Suprapubic skin (tissue), 4 donors: ENCODE results near the gene STAC3. TPM values are rescaled to one million over a fixed set of nuclear protein-coding genes. Genes with fewer than 3 reads are reported as not detected.

Experiments used
- DNase-seq, 2 donors: peaks; one replicate each; pipeline ENCODE4 v3.0.0-alpha.2; 2019; ENCODE audit warnings: low spot score in 2 of 2
- H3K27ac ChIP-seq: fragments of 200-600 bp; sonication (generic); one replicate; pipeline ENCODE4 v1.5.1; 2019
- H3K27me3 ChIP-seq: fragments of 200-600 bp; sonication (generic); one replicate; pipeline ENCODE4 v1.5.1; 2019
- H3K36me3 ChIP-seq: fragments of 200-600 bp; sonication (generic); one replicate; pipeline ENCODE4 v1.5.1; 2019
- H3K4me1 ChIP-seq: fragments of 200-600 bp; sonication (generic); one replicate; pipeline ENCODE4 v1.5.1; 2019
- H3K4me3 ChIP-seq: fragments of 200-600 bp; sonication (generic); one replicate; pipeline ENCODE4 v1.5.1; 2019; ENCODE audit warnings: mild to moderate bottlenecking
- H3K9me3 ChIP-seq: fragments of 200-600 bp; sonication (generic); one replicate; pipeline ENCODE4 v1.5.1; 2019
- CTCF ChIP-seq, 2 donors: fragments of 200-600 bp in 1 of 2; fragments of 450-650 bp in 1 of 2; sonication (generic) in 1 of 2; IDR thresholded peaks; one replicate each; pipeline ENCODE4 v1.5.1; 2016 to 2019; ENCODE audit warnings: antibody characterized with exemption in 2 of 2, mild to moderate bottlenecking in 1 of 2, moderate library complexity in 1 of 2
- EP300 ChIP-seq: sonication (generic); formaldehyde crosslinking; IDR thresholded peaks from one replicate; pipeline ENCODE4 v1.6.1; 2017; ENCODE audit warnings: antibody characterized with exemption
- POLR2A ChIP-seq, 2 donors: fragments of 450-650 bp; IDR thresholded peaks; one replicate each; pipeline ENCODE4 v1.6.1; 2017; ENCODE audit warnings: antibody characterized with exemption in 2 of 2, mild to moderate bottlenecking in 2 of 2, moderate library complexity in 2 of 2
- POLR2AphosphoS5 ChIP-seq, 3 donors: sonication (generic); formaldehyde crosslinking; IDR thresholded peaks; one replicate each; pipeline ENCODE4 v1.6.1; 2017; ENCODE audit warnings: antibody characterized with exemption in 3 of 3
- WGBS: methylation state at CpG from one replicate; pipeline ENCODE4 v1.1.5; 2018; 5-methylcytosine and 5-hydroxymethylcytosine counted together
- total RNA-seq, 4 donors: library from RNA; depleted of rRNA; stranded (reverse); fragments of >200 nt; gene quantifications; one replicate each; pipeline ENCODE4 v1.1.0, GENCODE V29; 2016

STAC3 gene
- total RNA-seq, 4 donors from 2014 or later: 1.7 to 3.0 (median 2.1) TPM

GRCh38 chr12:57254506-57255280 is 3.7 kb upstream of the STAC3 start:
- TF ChIP-seq CTCF (IDR thresholded peaks at IDR 0.05) (no peak), POLR2AphosphoS5 (IDR thresholded peaks at IDR 0.05) (no peak), EP300 (no peak), POLR2A (IDR thresholded peaks at IDR 0.05) (no peak)
- Histone ChIP-seq H3K36me3 (peaks cover 56% of the 10 kb centered on the region), H3K9me3 (no peaks in the 10 kb centered on the region), H3K27me3 (no peaks in the 10 kb centered on the region), H3K4me3 (no peak overlapping the region), H3K4me1 (no peaks in the 10 kb centered on the region), H3K27ac (no peak overlapping the region)
- WGBS: 92% methylated on average over 14 of the region's 14 CpGs
- no peak for DNase-seq

GRCh38 chr12:57250541-57250940 is 446 bp downstream of the STAC3 start:
- Histone ChIP-seq H3K9me3 (no peaks in the 10 kb centered on the region), H3K27me3 (no peaks in the 10 kb centered on the region), H3K27ac (no peak overlapping the region), H3K4me1 (no peaks in the 10 kb centered on the region), H3K4me3 (no peak overlapping the region), H3K36me3 (peaks cover 18% of the 10 kb centered on the region)
- 85% methylated on average over 3 of the region's 3 CpGs for WGBS
- DNase-seq: no peak
- no peak for TF ChIP-seq EP300
- no peak for TF ChIP-seq CTCF (IDR thresholded peaks at IDR 0.05)
- no peak for TF ChIP-seq POLR2AphosphoS5 (IDR thresholded peaks at IDR 0.05)
- TF ChIP-seq POLR2A (IDR thresholded peaks at IDR 0.05): no peak

GRCh38 chr12:57248934-57249742 is 1.8 kb downstream of the STAC3 start:
- H3K36me3 ChIP-seq: peaks cover 4% of the 10 kb centered on the region
- peaks cover 4% of the 10 kb centered on the region for H3K27me3 ChIP-seq
- no peaks in the 10 kb centered on the region for H3K4me1 ChIP-seq
- H3K27ac ChIP-seq: no peak overlapping the region
- no peak for DNase-seq
- H3K9me3 ChIP-seq: no peaks in the 10 kb centered on the region
- WGBS: 74% methylated on average over 7 of the region's 7 CpGs
- no peak for TF ChIP-seq POLR2AphosphoS5 (IDR thresholded peaks at IDR 0.05)
- no peak for TF ChIP-seq CTCF (IDR thresholded peaks at IDR 0.05)
- no peak for TF ChIP-seq EP300
- no peak for TF ChIP-seq POLR2A (IDR thresholded peaks at IDR 0.05)
- H3K4me3 ChIP-seq: no peak overlapping the region

- H3K36me3 ChIP-seq: no peaks in the 10 kb centered on the region
- no peaks in the 10 kb centered on the region for H3K9me3 ChIP-seq
- no peak for DNase-seq
- no peak overlapping the region for H3K4me3 ChIP-seq
- H3K4me1 ChIP-seq: peaks cover 20% of the 10 kb centered on the region
- H3K27me3 ChIP-seq: peaks cover 21% of the 10 kb centered on the region
- TF ChIP-seq POLR2AphosphoS5 (IDR thresholded peaks at IDR 0.05): no peak
- no peak for TF ChIP-seq POLR2A (IDR thresholded peaks at IDR 0.05)
- TF ChIP-seq EP300: no peak
- TF ChIP-seq CTCF (IDR thresholded peaks at IDR 0.05): no peak
- WGBS: 82% methylated on average over 1 of the region's 1 CpG
- H3K27ac ChIP-seq: no peak overlapping the region
Observed at GRCh38 chr12:57247041-57247440, 3.9 kb downstream of the STAC3 start.

GRCh38 chr12:57244312-57244696 is 6.7 kb downstream of the STAC3 start:
- 48% methylated on average over 6 of the region's 6 CpGs for WGBS
- Histone ChIP-seq H3K27ac (no peak overlapping the region), H3K36me3 (no peaks in the 10 kb centered on the region), H3K9me3 (no peaks in the 10 kb centered on the region), H3K27me3 (peaks cover 48% of the 10 kb centered on the region), H3K4me3 (no peak overlapping the region), H3K4me1 (peaks cover 48% of the 10 kb centered on the region)
- TF ChIP-seq CTCF (IDR thresholded peaks at IDR 0.05): no peak
- DNase-seq: no peak
